ENCODE data around the gene TMEM222. TPM values are rescaled to one million over a fixed set of nuclear protein-coding genes. Genes with fewer than 3 reads are reported as not detected.

Gene TMEM222
- total RNA-seq, 1 donor from 2014 or later: 7.4 TPM

GRCh38 chr1:27360159-27361043 is 38.4 kb downstream of the TMEM222 start:
- no peaks in the 10 kb centered on the region for H3K9me3 Mint-ChIP-seq
- Histone ChIP-seq H3K9me3 (ENCODE audit: low read depth) (no peaks in the 10 kb centered on the region), H3K4me1 (peaks cover 33% of the 10 kb centered on the region), H3K27ac (no peak overlapping the region), H3K27me3 (peaks cover 55% of the 10 kb centered on the region), H3F3A (ENCODE audit: low read depth) (peaks cover 27% of the 10 kb centered on the region), H3K4me3 (peak overlapping the region; percentile 68), H3K4me2 (peak overlapping the region; percentile 98), H2AFZ (replicated peaks) (peak overlapping the region; percentile 99), H4K20me1 (ENCODE audit: low read depth) (peaks cover 37% of the 10 kb centered on the region), H3K9ac (no peak overlapping the region), H3K79me2 (ENCODE audit: low read depth) (no peaks in the 10 kb centered on the region), H3K36me3 (no peaks in the 10 kb centered on the region)
- H3K36me3 Mint-ChIP-seq: peaks cover 11% of the 10 kb centered on the region
- H3K4me1 Mint-ChIP-seq: peaks cover 44% of the 10 kb centered on the region
- H3K27me3 Mint-ChIP-seq (ENCODE audit: insufficient read depth, low read depth): peaks cover 29% of the 10 kb centered on the region
- H3K4me3 Mint-ChIP-seq: peak overlapping the region; percentile 44
- DNase-seq (ENCODE audit: low spot score): peak; percentile 66
- H3K27ac Mint-ChIP-seq: no peak overlapping the region
- TF ChIP-seq EZH2phosphoT487 (IDR thresholded peaks at IDR 0.05) (no peak), EZH2 (IDR thresholded peaks at IDR 0.05) (peak; percentile 69)

GRCh38 chr1:27361044-27361402 is 39.1 kb downstream of the TMEM222 start:
- peak overlapping the region; percentile 99 for H2AFZ ChIP-seq (replicated peaks)
- H3K9ac ChIP-seq: no peak overlapping the region
- H3K36me3 ChIP-seq: no peaks in the 10 kb centered on the region
- Mint-ChIP-seq H3K36me3 (peaks cover 11% of the 10 kb centered on the region), H3K4me1 (peaks cover 48% of the 10 kb centered on the region), H3K27ac (no peak overlapping the region), H3K4me3 (no peak overlapping the region), H3K27me3 (ENCODE audit: insufficient read depth, low read depth) (peaks cover 32% of the 10 kb centered on the region), H3K9me3 (no peaks in the 10 kb centered on the region)
- peaks cover 33% of the 10 kb centered on the region for H3F3A ChIP-seq (ENCODE audit: low read depth)
- peak; percentile 23 for TF ChIP-seq EZH2phosphoT487 (IDR thresholded peaks at IDR 0.05)
- TF ChIP-seq EZH2 (IDR thresholded peaks at IDR 0.05): peak; percentile 54
- no peak for TF ChIP-seq CTCF (IDR thresholded peaks at IDR 0.05)
- no peaks in the 10 kb centered on the region for H3K9me3 ChIP-seq (ENCODE audit: low read depth)
- H3K27me3 ChIP-seq: peaks cover 55% of the 10 kb centered on the region
- peak; percentile 37 for DNase-seq (ENCODE audit: low spot score)
- peaks cover 37% of the 10 kb centered on the region for H4K20me1 ChIP-seq (ENCODE audit: low read depth)
- H3K4me2 ChIP-seq: peak overlapping the region; percentile 98
- H3K4me3 ChIP-seq: peak overlapping the region; percentile 68
- no peak overlapping the region for H3K27ac ChIP-seq
- H3K79me2 ChIP-seq (ENCODE audit: low read depth): no peaks in the 10 kb centered on the region
- H3K4me1 ChIP-seq: peaks cover 33% of the 10 kb centered on the region

DNA sequence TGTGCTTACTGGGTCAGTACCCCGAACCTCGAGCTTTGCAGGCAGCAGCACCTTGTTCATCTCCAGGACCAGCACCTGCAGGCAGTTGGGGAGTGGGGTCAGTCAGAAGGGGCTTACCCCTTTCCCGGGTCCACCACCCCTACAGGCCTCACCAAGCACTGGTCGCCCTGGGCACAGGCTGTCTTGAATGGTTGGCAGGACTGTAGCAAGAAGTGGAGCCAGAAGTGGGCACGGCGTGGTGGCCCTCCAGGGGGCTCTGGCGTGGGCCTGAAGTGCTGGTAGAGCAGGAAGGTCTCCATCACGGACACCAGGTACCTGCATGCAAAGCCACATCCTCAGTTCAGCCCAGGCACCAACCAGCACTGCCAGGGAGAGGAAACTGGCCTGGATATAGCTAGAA is 39.6 kb downstream of the TMEM222 start:
- no peaks in the 10 kb centered on the region for H3K9me3 Mint-ChIP-seq

More for the DNA sequence above, 39.6 kb downstream of the TMEM222 start:
- H2AFZ ChIP-seq (replicated peaks): no peak overlapping the region
- H3K9me3 ChIP-seq (ENCODE audit: low read depth): no peaks in the 10 kb centered on the region
- Mint-ChIP-seq H3K4me3 (no peak overlapping the region), H3K27me3 (ENCODE audit: insufficient read depth, low read depth) (peaks cover 32% of the 10 kb centered on the region), H3K36me3 (peaks cover 11% of the 10 kb centered on the region), H3K4me1 (peaks cover 48% of the 10 kb centered on the region), H3K27ac (no peak overlapping the region)
- no peak overlapping the region for H3K4me3 ChIP-seq
- H3F3A ChIP-seq (ENCODE audit: low read depth): peaks cover 37% of the 10 kb centered on the region
- no peak overlapping the region for H3K4me2 ChIP-seq
- H3K36me3 ChIP-seq: no peaks in the 10 kb centered on the region
- H3K79me2 ChIP-seq (ENCODE audit: low read depth): no peaks in the 10 kb centered on the region
- peaks cover 55% of the 10 kb centered on the region for H3K27me3 ChIP-seq
- H3K9ac ChIP-seq: no peak overlapping the region
- DNase-seq (ENCODE audit: low spot score): no peak
- H3K4me1 ChIP-seq: peaks cover 33% of the 10 kb centered on the region
- peaks cover 37% of the 10 kb centered on the region for H4K20me1 ChIP-seq (ENCODE audit: low read depth)
- TF ChIP-seq CTCF (IDR thresholded peaks at IDR 0.05): no peak
- TF ChIP-seq EZH2 (IDR thresholded peaks at IDR 0.05): no peak
- TF ChIP-seq EZH2phosphoT487 (IDR thresholded peaks at IDR 0.05): no peak
- no peak overlapping the region for H3K27ac ChIP-seq
